Stimulated activated CD8-positive, alpha-beta memory T cell treated with anti-CD3 and anti-CD28 coated beads, Interleukin-4, amount 100 ng/mL, for 1 hour (primary cell): ENCODE results near the gene GNG13.
"Not testable (repeated sequence)": the region's sequence is repeated elsewhere in the genome, so short reads cannot be mapped to it uniquely, and the experiment has no call there.

Source experiments
- DNase-seq, 2 donors: peaks; one replicate each; pipeline ENCODE4 v3.0.0-alpha.2; 2020; ENCODE audit warnings: low read depth in 2 of 2, low spot score in 1 of 2

Gene GNG13

DNA sequence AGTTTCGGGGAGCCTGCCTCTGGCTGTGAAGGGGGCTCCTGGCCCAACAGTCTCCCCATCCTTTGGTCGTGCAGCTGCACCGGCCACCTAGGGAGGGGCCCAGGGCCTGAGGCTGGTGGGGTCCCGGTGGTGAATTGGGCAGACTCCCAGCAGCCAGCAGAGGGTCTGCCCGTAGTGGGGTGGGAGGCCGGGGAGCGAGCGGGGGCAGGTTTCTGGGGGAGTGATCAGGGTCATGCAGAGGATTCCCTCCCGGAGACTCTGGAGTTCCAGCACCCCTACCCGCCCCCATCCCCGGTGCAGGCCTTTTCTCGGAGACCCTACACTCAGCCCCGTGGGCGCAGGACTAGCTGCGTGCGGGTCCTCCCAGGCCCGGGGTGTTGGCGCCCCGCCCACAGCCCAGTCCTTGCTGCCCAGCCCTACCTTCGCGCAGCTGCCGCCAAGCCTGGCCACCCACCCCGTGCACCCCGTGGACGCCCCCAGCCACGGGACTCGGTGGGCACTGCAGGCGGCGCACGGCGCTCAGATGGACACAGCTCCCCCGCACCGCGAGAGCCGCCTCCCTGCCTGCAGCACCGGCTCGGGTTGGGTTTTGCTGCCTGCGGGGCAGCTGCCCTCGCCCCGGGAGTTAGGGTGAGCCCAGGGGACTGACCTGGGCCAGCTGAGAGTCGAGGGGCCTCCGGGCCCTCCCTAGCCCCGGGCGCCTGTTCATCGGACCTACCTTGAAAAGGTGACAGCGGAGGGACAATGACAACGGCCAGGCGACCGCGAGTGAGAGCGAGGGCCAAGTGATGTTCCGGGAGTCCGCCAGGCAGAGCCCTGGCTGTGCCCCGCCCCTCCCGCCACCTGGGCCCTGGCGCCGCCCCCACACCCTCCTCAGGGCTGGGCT is at the start of gene GNG13:
TSS of gene GNG13 (minus strand) at position 787 of the 886 bp plus-strand sequence. CDS start 1,657 bp downstream, outside the sequence.
- DNase-seq, result no peak

- DNase-seq, result no peak
Observed at GRCh38 chr16:848510-849253, 48.1 kb upstream of the GNG13 start.

- no peak for DNase-seq
Observed at GRCh38 chr16:847681-848445, 47.3 kb upstream of the GNG13 start.

DNA sequence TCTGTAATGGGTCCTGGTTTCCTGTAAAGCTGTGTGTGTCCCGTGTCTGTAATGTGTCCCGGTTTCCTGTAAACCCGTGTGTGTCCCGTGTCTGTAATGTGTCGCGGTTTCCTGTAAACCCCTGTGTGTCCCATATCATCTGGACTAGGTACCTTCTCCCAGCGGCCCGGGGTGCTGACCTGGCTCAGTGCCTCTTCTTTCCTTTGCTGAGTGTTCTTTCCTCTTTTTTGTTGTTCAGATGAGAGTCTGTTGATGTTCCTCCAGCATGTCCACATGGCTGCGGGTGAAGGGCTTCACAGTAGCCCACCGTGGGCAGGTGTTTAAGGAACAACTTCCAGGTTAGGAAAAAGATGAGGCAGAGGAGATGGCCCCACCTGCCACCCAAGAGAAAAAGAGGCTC is 46.6 kb upstream of the GNG13 start:
- DNase-seq, result no peak

DNA sequence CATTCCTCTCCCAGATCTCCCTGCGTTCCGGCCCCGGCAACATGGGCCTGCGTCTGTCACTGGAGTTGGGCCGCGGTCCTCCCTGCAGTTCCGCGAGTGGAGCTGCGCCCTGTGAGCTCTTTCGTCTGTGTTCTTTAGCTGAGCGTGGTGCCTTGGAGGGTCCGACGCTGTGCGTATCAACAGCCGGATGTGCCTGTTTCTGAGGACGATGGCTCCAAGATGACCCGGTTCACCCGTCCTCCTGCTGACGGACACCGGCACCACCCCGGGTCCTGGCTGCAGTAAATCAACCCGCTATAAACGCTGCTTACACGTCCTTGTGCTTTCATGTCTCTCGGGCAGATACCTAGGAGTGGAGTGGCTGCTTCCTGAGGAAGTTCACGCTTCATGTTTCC is 44.8 kb upstream of the GNG13 start:
- no peak for DNase-seq

DNA sequence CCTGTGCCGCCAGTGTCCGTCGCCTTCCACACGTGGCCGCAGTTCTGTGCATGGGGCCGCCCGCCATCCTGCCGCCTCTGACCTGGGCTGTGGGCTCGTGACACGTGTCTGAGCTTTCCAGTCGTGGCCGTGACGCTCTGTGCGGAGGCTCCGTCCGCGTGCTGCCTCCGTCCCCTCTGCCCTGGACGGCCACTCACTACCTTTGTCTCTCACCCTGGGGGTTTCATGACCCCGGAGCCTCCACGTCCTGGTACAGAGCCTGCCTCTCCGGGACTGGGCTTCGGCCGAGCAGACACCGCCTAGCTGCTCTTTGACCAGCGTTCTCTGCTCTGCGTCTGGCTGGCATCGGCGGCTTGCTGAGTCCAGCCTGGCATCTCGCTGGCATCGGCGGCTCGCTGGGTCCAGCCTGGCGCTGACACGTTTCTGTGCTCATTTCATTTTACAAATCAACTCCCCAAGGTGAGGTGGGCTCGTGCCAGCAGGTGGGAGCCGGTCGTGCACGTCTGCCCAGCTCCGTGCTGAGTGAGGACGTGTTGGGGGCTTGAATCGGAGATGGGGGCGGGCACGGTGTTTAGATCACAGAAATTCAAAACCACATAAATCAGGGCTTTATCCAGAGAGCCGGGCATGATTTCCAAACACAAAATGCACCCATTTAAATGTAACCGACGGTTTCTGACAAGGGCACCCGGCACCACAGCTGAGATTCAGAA is 44.3 kb upstream of the GNG13 start:
- no peak for DNase-seq

DNA sequence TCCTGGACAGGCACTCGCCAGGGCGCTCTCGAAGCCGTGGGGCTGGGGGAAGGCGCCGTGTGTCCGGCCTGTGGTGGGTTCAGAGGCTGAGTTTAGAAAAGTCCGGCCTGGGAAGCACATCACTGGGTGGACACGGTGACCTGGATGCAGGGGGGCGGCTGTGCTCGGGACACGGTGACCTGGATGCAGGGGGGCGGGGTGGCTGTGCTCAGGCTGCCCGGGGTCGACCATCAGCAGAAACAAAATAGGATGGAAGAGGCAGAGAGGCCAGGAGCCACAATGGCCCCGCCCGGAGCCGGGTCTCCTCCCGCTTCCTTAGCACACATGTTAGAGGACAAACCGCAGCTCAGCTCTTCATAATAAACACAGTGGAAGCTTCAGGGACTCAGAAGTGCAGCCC is 43.2 kb upstream of the GNG13 start:
- DNase-seq, result no peak

GRCh38 chr16:842711-843560 is 42.4 kb upstream of the GNG13 start:
- no peak for DNase-seq

- DNase-seq, result no peak
Observed at GRCh38 chr16:842061-842476, 41.5 kb upstream of the GNG13 start.

DNA sequence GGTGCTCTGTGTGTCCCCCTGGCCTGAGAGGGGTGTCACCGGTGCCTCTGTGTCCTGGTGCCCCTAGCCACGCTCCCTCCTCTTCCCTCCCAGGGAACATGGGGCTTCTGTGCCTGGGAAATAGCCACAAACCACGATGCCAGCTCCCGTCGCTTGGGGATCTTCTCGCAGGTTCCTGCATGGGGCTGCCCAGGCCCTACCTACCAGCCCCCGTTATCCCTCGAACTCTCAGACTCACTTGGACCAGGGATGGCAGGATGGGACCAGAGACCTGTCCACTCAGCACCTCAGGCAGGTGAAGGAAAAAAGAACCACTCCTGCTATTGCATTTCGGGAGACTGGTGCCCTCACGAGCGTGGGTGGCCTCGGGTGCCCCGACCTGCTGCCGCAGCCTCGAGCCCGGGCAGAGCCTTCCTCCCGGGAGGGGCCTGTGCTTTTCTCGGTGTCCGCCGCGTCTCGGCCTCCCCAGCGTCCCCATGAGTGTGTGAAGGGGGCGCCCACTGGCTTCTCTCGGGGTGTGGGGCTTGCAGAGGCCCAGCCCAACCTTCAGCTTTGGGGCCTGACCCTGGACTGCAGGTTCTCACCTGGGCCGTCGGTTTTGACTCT is 41.0 kb upstream of the GNG13 start:
- no peak for DNase-seq

GRCh38 chr16:840561-841454 is 40.3 kb upstream of the GNG13 start:
- no peak for DNase-seq

DNA sequence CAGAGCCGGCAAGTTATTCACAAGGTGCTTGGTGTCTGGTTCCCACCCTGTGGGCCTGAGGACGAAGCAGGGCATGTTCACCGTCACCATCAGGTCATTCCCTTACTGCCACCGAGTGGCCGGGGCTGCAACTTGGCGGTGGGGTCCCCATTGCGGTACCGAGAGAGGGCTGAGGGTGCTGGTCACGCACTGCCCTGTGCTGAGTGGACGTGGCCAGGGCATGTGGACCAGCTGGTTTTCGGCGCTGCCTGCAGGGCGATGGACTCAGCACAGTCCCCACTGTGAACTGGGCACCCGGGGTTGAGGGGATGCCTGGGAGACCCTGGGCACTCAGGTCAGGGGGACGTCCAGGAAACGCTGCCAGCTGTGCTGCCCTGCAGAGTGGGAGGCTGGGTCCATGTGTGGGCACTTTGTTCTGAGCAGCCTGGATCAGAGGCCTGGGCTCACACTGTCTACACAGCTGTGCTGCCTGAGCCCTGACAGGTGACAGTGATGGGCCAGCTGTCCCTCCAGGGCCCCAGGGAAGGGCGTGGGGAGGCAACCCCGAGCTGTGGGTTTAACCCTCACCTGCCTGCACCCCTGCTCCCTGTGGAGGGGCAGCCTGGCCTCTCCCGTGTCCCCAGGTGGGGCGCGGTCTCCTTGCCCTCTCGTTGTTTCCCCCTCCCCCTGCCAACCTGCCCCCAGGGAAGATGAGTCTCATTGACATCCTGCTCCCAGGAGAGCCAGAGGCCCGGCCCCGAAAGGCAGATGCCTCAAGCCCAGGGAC is 39.3 kb upstream of the GNG13 start:
- no peak for DNase-seq

GRCh38 chr16:838741-839140 is 38.2 kb upstream of the GNG13 start:
- DNase-seq, result no peak

GRCh38 chr16:836822-837221 is 36.3 kb upstream of the GNG13 start:
- not testable (repeated sequence) for DNase-seq

GRCh38 chr16:836221-836620 is 35.7 kb upstream of the GNG13 start:
- no peak for DNase-seq

GRCh38 chr16:835373-835772 is 34.8 kb upstream of the GNG13 start:
- no peak for DNase-seq

GRCh38 chr16:833411-833810 is 32.9 kb upstream of the GNG13 start:
- DNase-seq, result no peak
